Measurements from ENCODE around the gene ANKRD55. TPM values are rescaled to one million over a fixed set of nuclear protein-coding genes. Genes with fewer than 3 reads are reported as not detected.

ANKRD55 gene
- total and polyA plus RNA-seq, 2 donors (not counting 3 experiments of a cell fraction or from before 2014, with no cell fraction given): 1.4 to 2.1 TPM

DNA sequence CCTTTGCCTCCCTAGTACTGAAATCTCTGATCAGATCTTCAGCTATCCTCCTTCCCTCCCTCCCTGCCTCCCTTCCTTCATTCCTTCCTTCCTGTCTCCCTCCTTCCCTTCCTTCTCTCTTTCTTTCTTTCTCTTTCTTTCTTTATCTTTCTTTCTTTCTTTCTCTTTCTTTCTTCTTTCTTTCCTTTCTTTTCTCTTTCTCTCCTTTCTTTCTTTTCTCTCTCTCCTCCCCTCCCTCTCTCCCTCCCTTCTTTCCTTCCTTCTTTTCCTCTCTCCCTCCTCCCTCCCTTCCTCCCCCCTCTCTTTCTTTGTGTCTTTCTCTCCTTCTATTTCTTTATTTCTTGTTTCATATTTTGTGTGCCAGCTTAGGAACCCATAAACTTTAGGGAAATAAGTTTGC, 23.9 kb upstream of the ANKRD55 start:
- POLR2A ChIA-PET: no interaction called here
- CTCF ChIA-PET: no interaction called here
- no peak overlapping the region for H3K4me2 ChIP-seq (ENCODE audit: insufficient read depth, low read length)
- BruUV-seq (replicated peaks): no TSS peak
- no peak overlapping the region for H3K4me3 ChIP-seq (replicated peaks in 1 of 3; ENCODE audit: insufficient read depth in 1 of 3, low read depth in 1 of 3, low read length in 3 of 3)
- no peaks in the 10 kb centered on the region for H3K36me3 ChIP-seq (ENCODE audit: control insufficient read depth in 2 of 2, extremely low read depth in 1 of 2, insufficient read depth in 2 of 2, low read length in 2 of 2)
- H3K27ac ChIP-seq (ENCODE audit: insufficient read depth, low read depth, low read length): no peak overlapping the region
- H3K9me3 ChIP-seq (replicated peaks; ENCODE audit: control insufficient read depth, insufficient read depth, low read length): no peaks in the 10 kb centered on the region
- dilution Hi-C loops (cut with MboI; ENCODE audit: extremely low pct_ligation_motif_present, low sequenced_read_pairs) (no loop called here), intact Hi-C loops (cut with micrococcal nuclease) (no loop called here)
- no peaks in the 10 kb centered on the region for H3K4me1 ChIP-seq (ENCODE audit: control insufficient read depth, extremely low read depth, insufficient read depth, low read length)
- H4K20me1 ChIP-seq (replicated peaks; ENCODE audit: control insufficient read depth, extremely low read depth, insufficient read depth, low read length): no peaks in the 10 kb centered on the region
- no peaks in the 10 kb centered on the region for H3K27me3 ChIP-seq (ENCODE audit: control insufficient read depth in 2 of 2, insufficient read depth in 2 of 2, low read length in 2 of 2)
- no peak for FAIRE-seq
- no peaks in the 10 kb centered on the region for H3K9me1 ChIP-seq (replicated peaks; ENCODE audit: control insufficient read depth, extremely low read depth, insufficient read depth, low read length)
- TF ChIP-seq POLR2A (IDR thresholded peaks at IDR 0.05; ENCODE audit: low read depth, low read length) (no peak), MYC (IDR thresholded peaks at IDR 0.05; ENCODE audit: low read depth, low read length) (no peak), JUN (IDR thresholded peaks at IDR 0.05; ENCODE audit: borderline replicate concordance, insufficient read depth, insufficient read length, low read depth) (no peak), FOS (IDR thresholded peaks at IDR 0.05; ENCODE audit: borderline replicate concordance, insufficient read depth, low read length) (no peak), POLR2AphosphoS5 (IDR thresholded peaks at IDR 0.05; ENCODE audit: insufficient read depth, low read depth, low read length) (no peak), EZH2 (IDR thresholded peaks at IDR 0.05; ENCODE audit: borderline replicate concordance, low read depth, low read length, severe bottlenecking) (no peak), GATA2 (IDR thresholded peaks at IDR 0.05; ENCODE audit: insufficient read depth, insufficient read length, low read depth, low read length) (no peak)
- TF ChIP-seq, protein P1, sequence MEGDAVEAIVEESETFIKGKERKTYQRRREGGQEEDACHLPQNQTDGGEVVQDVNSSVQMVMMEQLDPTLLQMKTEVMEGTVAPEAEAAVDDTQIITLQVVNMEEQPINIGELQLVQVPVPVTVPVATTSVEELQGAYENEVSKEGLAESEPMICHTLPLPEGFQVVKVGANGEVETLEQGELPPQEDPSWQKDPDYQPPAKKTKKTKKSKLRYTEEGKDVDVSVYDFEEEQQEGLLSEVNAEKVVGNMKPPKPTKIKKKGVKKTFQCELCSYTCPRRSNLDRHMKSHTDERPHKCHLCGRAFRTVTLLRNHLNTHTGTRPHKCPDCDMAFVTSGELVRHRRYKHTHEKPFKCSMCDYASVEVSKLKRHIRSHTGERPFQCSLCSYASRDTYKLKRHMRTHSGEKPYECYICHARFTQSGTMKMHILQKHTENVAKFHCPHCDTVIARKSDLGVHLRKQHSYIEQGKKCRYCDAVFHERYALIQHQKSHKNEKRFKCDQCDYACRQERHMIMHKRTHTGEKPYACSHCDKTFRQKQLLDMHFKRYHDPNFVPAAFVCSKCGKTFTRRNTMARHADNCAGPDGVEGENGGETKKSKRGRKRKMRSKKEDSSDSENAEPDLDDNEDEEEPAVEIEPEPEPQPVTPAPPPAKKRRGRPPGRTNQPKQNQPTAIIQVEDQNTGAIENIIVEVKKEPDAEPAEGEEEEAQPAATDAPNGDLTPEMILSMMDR (IDR thresholded peaks at IDR 0.05; ENCODE audit: extremely low read depth in 1 of 2, insufficient read depth in 1 of 2, low read depth in 1 of 2, low read length in 2 of 2): no peak
- TF ChIP-seq, protein P2, sequence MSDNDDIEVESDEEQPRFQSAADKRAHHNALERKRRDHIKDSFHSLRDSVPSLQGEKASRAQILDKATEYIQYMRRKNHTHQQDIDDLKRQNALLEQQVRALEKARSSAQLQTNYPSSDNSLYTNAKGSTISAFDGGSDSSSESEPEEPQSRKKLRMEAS (IDR thresholded peaks at IDR 0.05; ENCODE audit: insufficient read depth, insufficient read length): no peak
- H2AFZ ChIP-seq (ENCODE audit: low read depth, low read length): no peak overlapping the region
- no peak overlapping the region for H3K9ac ChIP-seq (replicated peaks; ENCODE audit: extremely low read depth, insufficient read depth, low read length)
- DNase-seq (ENCODE audit: low read depth, low spot score): no peak
- H3K79me2 ChIP-seq (ENCODE audit: control insufficient read depth, insufficient read depth, low read length): no peaks in the 10 kb centered on the region

Measured in endothelial cell of umbilical vein (primary cell).